ENCODE measurements around the gene GALNT2.

GALNT2 gene

GRCh38 chr1:230112782-230113181 is 45.7 kb downstream of the GALNT2 start:
- DNase-seq (ENCODE audit: low read depth, low spot score), result no peak

GRCh38 chr1:230113235-230113592 is 46.2 kb downstream of the GALNT2 start:
- DNase-seq (ENCODE audit: low read depth, low spot score), result no peak

GRCh38 chr1:230113593-230114236 is 46.7 kb downstream of the GALNT2 start:
- DNase-seq (ENCODE audit: low read depth, low spot score), result no peak

- DNase-seq (ENCODE audit: low read depth, low spot score), result no peak
Measured at GRCh38 chr1:230114237-230114651, 47.2 kb downstream of the GALNT2 start.

GRCh38 chr1:230117694-230118093 is 50.7 kb downstream of the GALNT2 start:
- no peak for DNase-seq (ENCODE audit: low read depth, low spot score)

GRCh38 chr1:230119340-230119739 is 52.3 kb downstream of the GALNT2 start:
- DNase-seq (ENCODE audit: low read depth, low spot score), result no peak

GRCh38 chr1:230120289-230120920 is 53.4 kb downstream of the GALNT2 start:
- no peak for DNase-seq (ENCODE audit: low read depth, low spot score)

- DNase-seq (ENCODE audit: low read depth, low spot score), result no peak
Measured at GRCh38 chr1:230120921-230121381, 53.9 kb downstream of the GALNT2 start.

- DNase-seq (ENCODE audit: low read depth, low spot score), result no peak
Measured at GRCh38 chr1:230121950-230122349, 54.9 kb downstream of the GALNT2 start.

GRCh38 chr1:230122366-230123279 is 55.6 kb downstream of the GALNT2 start:
- DNase-seq (ENCODE audit: low read depth, low spot score), result no peak

- DNase-seq (ENCODE audit: low read depth, low spot score), result no peak
Measured at GRCh38 chr1:230123280-230124185, 56.5 kb downstream of the GALNT2 start.

GRCh38 chr1:230124186-230125128 is 57.4 kb downstream of the GALNT2 start:
- DNase-seq (ENCODE audit: low read depth, low spot score), result no peak

- no peak for DNase-seq (ENCODE audit: low read depth, low spot score)
Measured at GRCh38 chr1:230125141-230125540, 58.1 kb downstream of the GALNT2 start.

GRCh38 chr1:230125640-230126528 is 58.8 kb downstream of the GALNT2 start:
- DNase-seq (ENCODE audit: low read depth, low spot score), result no peak

- DNase-seq (ENCODE audit: low read depth, low spot score), result no peak
Measured at GRCh38 chr1:230126529-230127104, 59.6 kb downstream of the GALNT2 start.

- DNase-seq (ENCODE audit: low read depth, low spot score), result no peak
Measured at GRCh38 chr1:230127105-230128054, 60.3 kb downstream of the GALNT2 start.

- DNase-seq (ENCODE audit: low read depth, low spot score), result no peak
Measured at GRCh38 chr1:230128569-230129285, 61.7 kb downstream of the GALNT2 start.
